Activated T-cell treated with anti-CD3 and anti-CD28 coated beads for 1 hour (primary cell): Measurements from ENCODE around the gene KRT80.
"Not testable (repeated sequence)": the region's sequence is repeated elsewhere in the genome, so short reads cannot be mapped to it uniquely, and the experiment has no call there.

ENCODE experiments used
- DNase-seq: peaks from one replicate; pipeline ENCODE4 v3.0.0-alpha.2; 2020; ENCODE audit warnings: low read depth

The KRT80 gene

DNA sequence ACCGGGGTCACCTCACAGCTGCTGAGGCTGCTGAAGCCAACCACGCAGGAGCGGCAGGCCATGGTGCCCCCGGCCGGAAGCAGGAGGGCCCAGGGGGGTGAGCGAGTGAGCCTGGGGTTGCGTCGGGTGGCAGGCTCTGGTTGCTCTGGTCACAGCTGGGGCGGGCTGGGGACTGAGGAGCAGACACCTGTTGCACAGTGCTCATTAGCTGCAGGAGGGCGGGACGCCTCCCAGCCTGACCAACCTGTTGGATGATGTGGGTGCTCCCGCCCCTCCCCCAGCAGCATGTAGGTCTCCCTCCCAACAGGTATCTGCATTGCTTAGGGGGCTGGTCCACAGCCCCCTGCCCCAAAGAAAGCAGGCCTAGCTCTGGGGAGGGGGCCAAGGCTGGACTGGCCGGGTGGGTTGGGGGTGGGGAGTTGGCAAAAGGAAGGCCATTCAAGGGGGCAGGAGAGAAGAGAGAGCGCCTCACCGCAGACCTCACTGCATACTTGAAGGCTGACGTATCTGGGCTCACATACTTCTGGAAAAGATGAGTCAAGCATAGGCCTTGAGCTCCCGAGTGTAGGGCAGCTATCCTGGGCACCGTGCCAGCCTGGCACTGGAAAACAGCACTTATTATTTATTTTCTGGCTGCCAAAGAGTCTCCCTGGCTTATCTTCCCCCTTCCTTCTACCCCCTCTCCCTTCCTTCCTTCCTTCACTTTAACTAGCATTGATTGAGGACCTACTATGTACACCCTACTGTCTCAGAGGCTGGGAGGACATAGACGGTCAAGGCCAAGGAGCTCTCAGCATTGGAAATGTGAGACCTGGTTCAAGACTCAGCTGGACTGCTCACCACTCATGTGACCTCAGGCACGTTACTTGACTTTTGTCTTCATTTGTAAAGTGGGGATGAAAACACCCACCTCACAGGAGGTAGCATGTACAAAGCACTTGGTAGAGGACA lies at the start of gene KRT80:
KRT80 (minus strand) TSS at position 174 of the 951 bp plus-strand sequence; CDS start at position 62, 112 bp downstream.
- peak; percentile 7 for DNase-seq

- DNase-seq: no peak
Observed at GRCh38 chr12:52241205-52241842, 49.5 kb upstream of the KRT80 start.

DNA sequence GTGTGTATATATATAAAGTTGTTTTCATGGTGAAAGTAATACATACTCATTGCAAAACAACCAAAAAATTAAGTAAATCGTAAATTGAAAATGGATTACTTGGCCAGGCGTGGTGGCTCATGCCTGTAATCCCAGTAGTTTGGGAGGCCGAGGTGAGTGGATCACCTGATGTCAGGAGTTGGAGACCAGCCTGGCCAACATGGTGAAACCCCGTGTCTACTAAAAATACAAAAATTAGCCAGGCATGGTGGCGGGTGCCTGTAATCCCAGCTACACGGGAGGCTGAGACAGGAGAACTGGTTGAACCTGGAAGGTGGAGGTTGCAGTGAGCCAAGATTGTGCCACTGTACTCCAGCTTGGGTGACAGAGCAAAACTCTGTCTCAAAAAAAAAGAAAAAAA lies 48.4 kb upstream of the KRT80 start:
- not testable (repeated sequence) for DNase-seq

- DNase-seq: no peak
Observed at GRCh38 chr12:52239767-52240166, 48.0 kb upstream of the KRT80 start.

DNA sequence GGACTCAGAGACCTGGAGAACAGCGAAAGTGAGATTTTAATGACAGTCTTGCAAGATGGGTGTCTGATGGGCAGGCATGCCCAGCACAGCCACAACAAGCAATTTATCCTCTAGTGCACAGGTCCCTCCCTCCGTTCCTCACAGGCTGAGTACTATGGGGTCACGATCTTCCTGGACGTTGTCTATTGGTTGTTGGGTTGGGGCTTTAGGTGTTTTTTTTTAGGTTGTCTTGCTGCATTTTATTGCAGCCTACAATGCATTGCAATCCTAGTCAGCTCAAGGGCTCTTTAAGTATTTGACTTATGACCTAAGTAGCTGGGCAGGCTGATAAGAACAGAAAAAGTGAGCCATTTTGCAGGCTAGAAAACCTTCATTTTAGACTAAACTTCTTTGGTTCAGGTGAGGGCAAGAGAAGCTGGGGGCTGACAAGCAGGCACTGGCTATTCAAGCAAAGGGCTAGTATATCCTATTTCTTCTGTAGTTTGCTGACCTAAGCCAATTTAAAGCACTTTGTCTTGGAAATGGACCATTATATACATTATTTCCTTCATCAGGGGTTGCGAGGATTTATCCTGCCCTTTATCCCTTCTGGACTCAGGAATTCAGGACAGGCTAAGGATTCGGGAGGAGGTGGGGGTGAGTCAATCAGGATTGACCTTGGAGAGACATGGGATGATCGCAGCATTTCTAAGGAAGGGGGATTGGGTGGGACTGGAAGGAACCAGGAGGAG lies 47.3 kb upstream of the KRT80 start:
- no peak for DNase-seq

GRCh38 chr12:52238207-52238840 lies 46.5 kb upstream of the KRT80 start:
- no peak for DNase-seq

GRCh38 chr12:52236386-52237050 lies 44.7 kb upstream of the KRT80 start:
- no peak for DNase-seq

DNA sequence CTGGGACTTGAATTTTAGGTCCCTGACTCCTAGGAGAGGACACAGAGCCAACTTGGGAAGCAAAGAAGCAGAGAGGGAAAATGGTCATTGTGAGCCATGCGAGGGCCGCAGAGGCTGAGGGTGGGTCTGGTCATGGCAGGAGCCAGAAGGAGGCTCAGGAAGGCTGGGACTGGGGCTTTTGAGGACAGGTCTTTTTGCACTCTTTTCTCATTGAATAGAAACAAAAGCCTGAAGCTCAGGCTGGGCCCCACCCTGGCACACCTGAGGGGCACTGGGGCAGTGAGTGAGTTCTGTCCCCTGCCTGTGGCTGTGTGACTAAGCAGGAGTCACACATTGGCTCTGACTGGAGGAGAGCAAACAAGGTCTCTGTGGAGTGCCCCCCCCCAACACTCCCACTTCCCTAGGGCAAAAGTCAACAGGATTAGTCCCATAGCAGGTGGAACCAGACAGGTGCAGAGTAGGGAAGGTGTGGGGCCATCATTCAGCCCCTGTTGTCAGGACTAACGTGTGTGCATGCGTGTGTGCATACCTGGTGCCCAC lies 44.1 kb upstream of the KRT80 start:
- DNase-seq: no peak

DNA sequence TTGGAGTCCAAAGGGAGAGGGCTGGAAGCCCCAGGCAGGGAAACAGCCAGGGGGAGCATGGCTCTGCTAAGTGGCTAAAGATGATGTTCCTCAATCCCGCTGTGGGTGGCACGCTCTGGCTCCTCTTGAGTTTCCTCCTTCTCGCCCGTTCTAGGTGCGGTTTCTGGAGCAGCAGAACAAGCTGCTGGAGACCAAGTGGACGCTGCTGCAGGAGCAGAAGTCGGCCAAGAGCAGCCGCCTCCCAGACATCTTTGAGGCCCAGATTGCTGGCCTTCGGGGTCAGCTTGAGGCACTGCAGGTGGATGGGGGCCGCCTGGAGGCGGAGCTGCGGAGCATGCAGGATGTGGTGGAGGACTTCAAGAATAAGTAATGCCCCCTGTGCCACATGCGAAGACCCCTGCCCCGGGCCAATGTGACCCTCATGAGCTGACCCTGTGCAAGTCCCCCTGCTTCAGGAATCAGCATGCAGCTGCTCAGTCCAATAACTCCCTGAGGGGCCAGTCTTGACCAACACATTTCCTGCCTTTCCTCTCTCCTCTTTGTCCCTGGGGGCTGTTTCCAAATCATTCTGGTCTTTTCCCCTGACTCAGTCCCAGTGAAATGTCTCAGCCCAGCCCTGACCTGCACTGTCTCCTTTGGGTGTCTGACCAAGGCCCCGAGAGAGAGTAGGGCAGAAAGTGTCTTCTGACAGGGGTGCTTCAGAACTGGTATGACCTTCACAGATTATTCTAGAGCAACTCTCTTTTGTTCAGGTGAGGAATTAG lies 43.4 kb upstream of the KRT80 start:
- no peak for DNase-seq

DNA sequence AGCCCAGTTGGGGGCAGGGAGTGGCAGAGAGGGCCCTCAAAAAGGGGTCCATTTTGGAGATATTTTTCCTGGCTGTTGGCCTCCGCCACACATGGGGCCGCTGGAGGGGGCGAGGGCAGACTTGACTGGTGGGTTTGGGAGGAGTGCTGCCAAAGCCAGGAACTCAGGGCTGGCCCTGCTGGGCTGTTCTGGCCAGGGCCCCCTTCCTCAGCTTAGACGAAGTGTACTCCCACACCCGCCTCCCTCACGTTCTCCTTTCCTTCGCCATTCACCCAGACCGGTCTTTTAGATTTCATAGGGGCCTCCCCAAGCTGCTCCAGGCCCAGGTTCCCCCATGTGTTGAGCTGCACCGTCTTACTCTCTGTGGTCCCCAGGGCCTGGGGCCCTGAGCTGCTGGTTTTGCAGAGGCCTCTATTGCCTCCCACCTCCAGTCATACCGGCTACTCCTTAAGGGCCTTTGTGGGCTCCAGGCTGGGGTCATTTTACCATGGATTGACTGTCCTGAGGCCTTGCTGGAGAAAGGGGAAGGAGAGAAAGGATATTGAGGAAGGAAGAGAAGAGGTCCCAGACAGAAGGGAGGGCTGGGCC lies 42.5 kb upstream of the KRT80 start:
- DNase-seq: no peak

GRCh38 chr12:52233462-52234207 lies 41.8 kb upstream of the KRT80 start:
- DNase-seq: no peak

GRCh38 chr12:52232674-52233461 lies 41.1 kb upstream of the KRT80 start, which contains the start of gene KRT7:
Gene KRT7 (plus strand): TSS chr12:52233243. CDS start chr12:52233297, 54 bp downstream.
- DNase-seq: no peak

- DNase-seq: no peak
Observed at GRCh38 chr12:52232203-52232673, 40.4 kb upstream of the KRT80 start.

- no peak for DNase-seq
Observed at GRCh38 chr12:52231305-52232202, 39.7 kb upstream of the KRT80 start.

DNA sequence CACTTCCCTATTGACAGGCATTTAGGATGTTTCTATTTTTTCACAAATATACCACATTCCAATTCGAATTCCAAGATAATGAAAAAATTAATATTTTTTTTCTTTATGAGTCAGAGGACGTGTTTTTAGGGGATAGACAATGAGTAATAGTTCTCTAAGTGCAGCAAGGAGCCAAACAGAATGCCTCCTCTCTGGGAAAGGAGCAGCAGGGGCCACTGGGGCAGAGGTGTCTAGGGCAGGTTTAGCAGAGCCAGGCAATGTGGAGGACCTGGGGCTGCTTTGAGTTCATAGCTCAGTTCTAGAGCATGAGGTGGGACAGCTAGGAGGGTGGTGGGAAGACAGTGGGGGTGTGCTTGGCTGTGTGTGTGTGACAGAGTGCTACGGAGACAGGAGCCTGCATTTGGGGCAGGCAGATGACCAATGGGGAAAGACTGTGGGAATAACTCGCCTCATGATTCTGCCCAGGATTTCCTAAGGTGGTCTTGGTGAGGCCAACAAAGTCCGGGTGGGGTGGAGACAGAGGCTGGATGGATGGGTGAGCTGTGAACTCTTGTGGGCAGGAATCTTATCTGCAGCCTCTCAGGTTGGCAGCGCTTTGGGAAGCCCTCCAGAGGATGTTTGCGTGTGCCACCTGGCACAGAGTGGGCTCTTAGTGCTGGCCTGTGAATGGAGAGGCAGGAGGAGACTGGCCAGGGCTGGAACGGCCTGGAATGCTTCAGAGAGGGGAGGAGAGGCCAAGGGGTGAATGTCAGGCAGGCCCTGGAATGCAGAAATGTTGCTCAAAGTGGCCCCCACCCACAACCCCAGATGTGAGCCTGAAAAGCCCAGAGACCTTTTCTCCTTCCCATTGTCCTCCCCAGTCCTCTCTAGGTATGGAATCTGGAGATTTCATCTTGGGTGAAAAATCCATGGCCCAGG lies 38.8 kb upstream of the KRT80 start:
- no peak for DNase-seq

DNA sequence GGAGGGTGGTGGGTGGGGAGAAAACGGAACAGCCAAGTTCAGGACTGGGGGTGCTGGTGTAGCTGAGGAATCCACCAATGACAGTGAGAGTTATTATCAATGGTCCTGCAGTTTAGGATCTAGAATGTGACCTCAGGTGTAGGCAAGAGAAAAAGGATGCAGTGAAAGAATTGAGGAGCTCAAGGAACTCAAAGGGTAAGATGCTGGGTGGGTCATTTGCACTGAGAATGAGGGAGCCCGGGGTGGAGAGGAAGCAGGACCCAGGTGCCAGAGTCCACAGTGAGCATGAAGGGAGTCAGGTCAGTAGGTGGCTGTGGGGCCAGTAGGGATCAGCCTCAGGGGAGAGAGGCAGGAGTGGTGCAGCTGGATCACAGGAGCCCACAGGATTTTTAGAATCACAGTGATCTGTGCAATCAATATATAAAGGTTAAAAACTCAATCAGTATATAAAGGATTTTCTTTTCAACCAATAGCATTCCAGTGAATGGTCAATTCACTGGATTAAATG lies 38.1 kb upstream of the KRT80 start:
- DNase-seq: no peak
